NT2/D1 (cell line): ENCODE measurements around the gene SPINT2.
"Not testable (repeated sequence)": the region's sequence is repeated elsewhere in the genome, so short reads cannot be mapped to it uniquely, and the experiment has no call there.

Source experiments
- DNase-seq: peaks from one replicate; pipeline ENCODE4 v3.0.0-alpha.2; 2011; ENCODE audit warnings: low read depth, low spot score
- H3K27me3 ChIP-seq: 2 replicates; pipeline ENCODE4 v1.6.0; 2011; ENCODE audit warnings: mild to moderate bottlenecking; ENCODE audit not compliant: insufficient read length, insufficient read depth
- H3K36me3 ChIP-seq: 2 replicates; pipeline ENCODE4 v1.6.1; 2011; ENCODE audit warnings: mild to moderate bottlenecking, low read length, mixed read lengths; ENCODE audit not compliant: insufficient read depth, insufficient read length
- H3K4me1 ChIP-seq: 2 replicates; pipeline ENCODE4 v1.5.1; 2011; ENCODE audit not compliant: insufficient read depth, insufficient read length
- H3K4me3 ChIP-seq: 2 replicates; pipeline ENCODE4 v1.5.1; 2011; ENCODE audit warnings: low read depth; ENCODE audit not compliant: insufficient read length
- H3K9ac ChIP-seq: 2 replicates; pipeline ENCODE4 v1.6.0; 2011; ENCODE audit warnings: low read depth; ENCODE audit not compliant: insufficient read length
- H3K9me3 ChIP-seq: 2 replicates; pipeline ENCODE4 v1.5.1; 2011; ENCODE audit warnings: mild to moderate bottlenecking, low read length; ENCODE audit not compliant: insufficient read depth
- SUZ12 ChIP-seq: IDR thresholded peaks from 2 replicates; pipeline ENCODE4 v1.6.1; 2011; ENCODE audit not compliant: insufficient read length, insufficient read depth; ENCODE audit errors: extremely low read depth
- YY1 ChIP-seq: IDR thresholded peaks from 2 replicates; pipeline ENCODE4 v1.6.1; 2011; ENCODE audit not compliant: insufficient read length, insufficient read depth
- ZNF274 ChIP-seq: IDR thresholded peaks from 2 replicates; pipeline ENCODE4 v1.6.1; 2011; ENCODE audit warnings: mild to moderate bottlenecking, low read depth, low read length

The SPINT2 gene

GRCh38 chr19:38252385-38252784 is 12.0 kb upstream of the SPINT2 start:
- H3K9me3 ChIP-seq: no peaks in the 10 kb centered on the region
- H3K4me1 ChIP-seq: peaks cover 24% of the 10 kb centered on the region
- peak overlapping the region; percentile 50 for H3K9ac ChIP-seq
- TF ChIP-seq SUZ12 (no peak), YY1 (no peak), ZNF274 (no peak)
- no peak for DNase-seq
- peaks cover 4% of the 10 kb centered on the region for H3K27me3 ChIP-seq
- peaks cover 17% of the 10 kb centered on the region for H3K36me3 ChIP-seq
- no peak overlapping the region for H3K4me3 ChIP-seq

GRCh38 chr19:38252941-38253691 is 11.3 kb upstream of the SPINT2 start:
- H3K4me3 ChIP-seq: no peak overlapping the region
- no peaks in the 10 kb centered on the region for H3K9me3 ChIP-seq
- peaks cover 4% of the 10 kb centered on the region for H3K27me3 ChIP-seq
- no peak for TF ChIP-seq SUZ12
- TF ChIP-seq YY1: no peak
- TF ChIP-seq ZNF274: no peak
- peaks cover 17% of the 10 kb centered on the region for H3K36me3 ChIP-seq
- H3K4me1 ChIP-seq: peaks cover 24% of the 10 kb centered on the region
- H3K9ac ChIP-seq: no peak overlapping the region
- no peak for DNase-seq

GRCh38 chr19:38253788-38254187 is 10.6 kb upstream of the SPINT2 start:
- Histone ChIP-seq H3K9me3 (no peaks in the 10 kb centered on the region), H3K27me3 (peaks cover 4% of the 10 kb centered on the region), H3K36me3 (peaks cover 17% of the 10 kb centered on the region), H3K4me3 (no peak overlapping the region), H3K9ac (no peak overlapping the region), H3K4me1 (peaks cover 24% of the 10 kb centered on the region)
- DNase-seq: no peak
- TF ChIP-seq ZNF274: no peak
- no peak for TF ChIP-seq YY1
- TF ChIP-seq SUZ12: no peak

- H3K9me3 ChIP-seq: no peaks in the 10 kb centered on the region
- H3K36me3 ChIP-seq: peaks cover 16% of the 10 kb centered on the region
- H3K9ac ChIP-seq: peak overlapping the region; percentile 85
- DNase-seq: no peak
- TF ChIP-seq SUZ12 (no peak), YY1 (no peak), ZNF274 (no peak)
- H3K4me3 ChIP-seq: peak overlapping the region; percentile 56
- peaks cover 4% of the 10 kb centered on the region for H3K27me3 ChIP-seq
- peaks cover 23% of the 10 kb centered on the region for H3K4me1 ChIP-seq
These were observed 8.9 kb upstream of the SPINT2 start for GRCh38 chr19:38255383-38256014.

GRCh38 chr19:38261942-38262341 is 2.4 kb upstream of the SPINT2 start:
- H3K9me3 ChIP-seq, DNase-seq, H3K4me1 ChIP-seq: not testable (repeated sequence)

GRCh38 chr19:38262585-38263268 is 1.6 kb upstream of the SPINT2 start:
- Histone ChIP-seq H3K36me3 (no peaks in the 10 kb centered on the region), H3K9me3 (no peaks in the 10 kb centered on the region), H3K4me3 (no peak overlapping the region), H3K4me1 (peaks cover 9% of the 10 kb centered on the region), H3K9ac (no peak overlapping the region), H3K27me3 (no peaks in the 10 kb centered on the region)
- DNase-seq: no peak
- TF ChIP-seq SUZ12 (no peak), ZNF274 (no peak), YY1 (no peak)

More at GRCh38 chr19:38261942-38262341, 2.4 kb upstream of the SPINT2 start:
- H3K9ac ChIP-seq, H3K4me3 ChIP-seq, H3K36me3 ChIP-seq, H3K27me3 ChIP-seq: not testable (repeated sequence)

- TF ChIP-seq ZNF274: no peak
- TF ChIP-seq SUZ12: no peak
- no peak for TF ChIP-seq YY1
- peak overlapping the region; percentile 94 for H3K9ac ChIP-seq
These were observed 486 bp upstream of the SPINT2 start for GRCh38 chr19:38263689-38264485.

More at GRCh38 chr19:38263689-38264485, 486 bp upstream of the SPINT2 start:
- H3K36me3 ChIP-seq: peaks cover 3% of the 10 kb centered on the region
- DNase-seq: no peak
- H3K27me3 ChIP-seq: no peaks in the 10 kb centered on the region
- H3K4me3 ChIP-seq: peak overlapping the region; percentile 82
- peaks cover 13% of the 10 kb centered on the region for H3K4me1 ChIP-seq
- H3K9me3 ChIP-seq: no peaks in the 10 kb centered on the region
